Measurements from ENCODE around the gene LRRC74A.

LRRC74A gene

DNA sequence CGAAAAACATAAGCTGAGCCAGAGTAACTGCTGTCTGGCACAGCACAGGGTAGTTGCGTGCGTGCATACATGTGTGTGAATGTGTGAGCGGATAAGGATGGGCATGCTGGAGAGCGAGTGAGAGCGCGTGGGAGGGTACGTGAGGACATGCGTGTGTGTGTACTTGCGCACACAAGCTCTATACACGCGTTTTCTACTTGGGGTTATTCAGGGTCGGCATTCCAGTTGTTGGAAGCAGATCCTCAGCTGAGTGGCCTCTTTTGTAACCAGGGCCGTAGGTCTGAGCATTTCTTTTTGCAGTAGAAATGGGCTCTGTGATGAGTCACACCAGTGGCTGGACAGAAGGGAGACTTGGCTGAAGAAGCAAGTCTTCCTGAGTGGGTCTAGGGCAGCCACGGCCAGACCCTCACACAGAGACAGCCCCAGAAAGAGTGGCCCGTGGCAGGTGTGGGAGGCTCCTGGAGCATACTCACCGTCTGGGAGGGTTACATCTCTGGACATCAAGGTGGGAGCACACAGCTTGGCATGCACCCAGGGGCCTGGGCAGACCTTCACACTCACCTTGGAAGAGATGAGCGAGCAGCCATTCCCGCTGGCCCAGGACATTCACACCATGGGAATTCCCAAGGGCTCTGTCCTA, 78.0 kb downstream of the LRRC74A start:
- H3K27ac ChIP-seq: no peak overlapping the region
- no peak overlapping the region for H2AFZ ChIP-seq
- no peaks in the 10 kb centered on the region for H3K36me3 ChIP-seq (ENCODE audit: control insufficient read depth, insufficient read depth, low read length)
- H3K9ac ChIP-seq: no peak overlapping the region
- H3K4me3 ChIP-seq (ENCODE audit: low read depth, low read length): no peak overlapping the region
- H3K4me1 ChIP-seq: no peaks in the 10 kb centered on the region
- no peak for TF ChIP-seq CTCF (IDR thresholded peaks at IDR 0.05)
- H3K79me2 ChIP-seq: no peaks in the 10 kb centered on the region
- H3K27me3 ChIP-seq (ENCODE audit: control insufficient read depth, insufficient read depth, low read length): no peaks in the 10 kb centered on the region
- H3K9me3 ChIP-seq (ENCODE audit: control insufficient read depth, low read length): no peaks in the 10 kb centered on the region
- no peak overlapping the region for H3K4me2 ChIP-seq (ENCODE audit: low read length)

DNA sequence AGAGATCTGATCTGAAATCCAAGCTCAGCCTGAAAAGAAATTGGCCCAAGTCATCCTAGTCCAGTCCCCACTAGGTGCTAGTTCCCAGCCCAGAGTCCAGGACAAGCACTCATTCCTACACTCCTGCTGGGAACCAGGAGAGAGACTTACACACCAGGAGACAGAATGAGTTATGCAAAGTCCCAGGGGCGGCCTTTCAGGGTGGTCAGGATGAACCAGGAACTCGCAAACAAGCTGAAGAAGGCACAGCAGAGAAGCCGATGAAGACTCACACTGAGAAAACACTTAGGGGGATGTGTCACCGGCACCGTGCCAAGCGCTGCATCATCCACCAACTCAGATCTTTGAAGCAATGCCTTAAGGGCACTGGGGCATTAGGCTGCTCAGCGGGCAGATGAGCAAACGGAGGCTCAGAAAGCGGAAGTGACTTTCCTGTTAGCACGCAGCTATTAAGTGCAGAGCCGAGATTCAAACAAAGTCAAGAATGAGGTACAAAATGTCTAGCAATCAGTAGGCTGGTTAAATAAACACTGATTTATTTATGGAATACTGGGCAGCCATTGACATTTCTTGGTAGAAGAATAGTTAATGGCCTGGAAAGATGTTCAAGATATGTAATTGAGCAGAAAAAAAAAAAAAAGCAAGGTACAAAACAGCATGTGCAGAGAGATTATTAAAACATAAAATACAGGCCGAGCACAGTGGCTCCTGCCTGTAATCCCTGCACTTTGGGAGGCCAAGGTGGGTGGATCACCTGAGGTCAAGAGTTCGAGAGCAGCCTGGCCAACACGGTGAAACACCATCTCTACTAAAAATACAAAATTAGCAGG, 78.7 kb downstream of the LRRC74A start:
- no peaks in the 10 kb centered on the region for H3K79me2 ChIP-seq
- H3K36me3 ChIP-seq (ENCODE audit: control insufficient read depth, insufficient read depth, low read length): no peaks in the 10 kb centered on the region
- H3K4me3 ChIP-seq (ENCODE audit: low read depth, low read length): no peak overlapping the region
- no peaks in the 10 kb centered on the region for H3K4me1 ChIP-seq
- no peak for TF ChIP-seq CTCF (IDR thresholded peaks at IDR 0.05)
- no peak overlapping the region for H3K9ac ChIP-seq
- H3K4me2 ChIP-seq (ENCODE audit: low read length): peak overlapping the region; percentile 37
- no peak overlapping the region for H3K27ac ChIP-seq
- no peaks in the 10 kb centered on the region for H3K27me3 ChIP-seq (ENCODE audit: control insufficient read depth, insufficient read depth, low read length)
- no peaks in the 10 kb centered on the region for H3K9me3 ChIP-seq (ENCODE audit: control insufficient read depth, low read length)
- H2AFZ ChIP-seq: peak overlapping the region; percentile 40

DNA sequence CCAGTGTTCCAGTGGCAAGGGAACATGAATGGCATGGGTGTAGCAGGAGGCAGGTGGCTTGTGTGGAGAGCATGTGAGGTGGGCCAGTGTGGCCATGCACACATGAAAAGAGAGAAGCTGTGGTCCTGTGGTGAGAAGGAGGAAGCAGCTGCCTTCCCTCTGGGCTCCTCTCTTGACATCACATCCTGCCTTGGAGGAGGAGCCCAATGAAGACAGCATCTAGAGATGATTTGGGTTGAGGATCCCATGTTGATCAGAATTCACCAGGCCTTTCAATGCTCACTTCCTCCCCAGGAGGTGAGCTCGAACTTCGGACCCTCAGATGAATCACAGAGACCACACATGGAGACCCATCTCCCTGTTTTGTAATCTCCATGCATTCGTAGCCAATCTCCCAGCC, 82.6 kb downstream of the LRRC74A start:
- no peak overlapping the region for H3K27ac ChIP-seq
- no peak overlapping the region for H2AFZ ChIP-seq

DNA sequence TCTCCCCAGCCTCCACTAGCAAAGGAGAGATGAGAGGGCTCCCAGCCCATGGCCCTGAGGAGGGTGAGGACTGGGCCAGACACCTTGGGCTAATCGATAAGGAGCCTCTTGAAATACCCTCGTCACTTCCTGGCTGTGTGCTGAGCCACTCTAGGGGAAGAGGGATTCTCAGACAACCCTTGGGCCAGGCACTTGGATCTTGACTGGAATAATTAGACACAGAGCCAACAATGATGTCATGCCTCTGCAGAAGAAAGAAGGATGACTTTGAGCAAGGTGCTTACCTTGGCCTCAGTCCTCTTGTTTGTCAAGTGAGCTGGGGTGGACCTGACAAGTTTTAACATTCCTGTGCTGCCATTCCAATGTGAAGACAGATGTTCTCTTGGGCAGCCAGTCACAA, 83.1 kb downstream of the LRRC74A start:
- no peak for TF ChIP-seq CTCF (IDR thresholded peaks at IDR 0.05)
- H3K79me2 ChIP-seq: no peaks in the 10 kb centered on the region
- no peaks in the 10 kb centered on the region for H3K27me3 ChIP-seq (ENCODE audit: control insufficient read depth, insufficient read depth, low read length)

More for the DNA sequence above, 82.6 kb downstream of the LRRC74A start:
- Histone ChIP-seq H3K27me3 (ENCODE audit: control insufficient read depth, insufficient read depth, low read length) (no peaks in the 10 kb centered on the region), H3K4me3 (ENCODE audit: low read depth, low read length) (no peak overlapping the region), H3K9me3 (ENCODE audit: control insufficient read depth, low read length) (no peaks in the 10 kb centered on the region), H3K4me2 (ENCODE audit: low read length) (no peak overlapping the region), H3K79me2 (no peaks in the 10 kb centered on the region), H3K9ac (no peak overlapping the region), H3K36me3 (ENCODE audit: control insufficient read depth, insufficient read depth, low read length) (no peaks in the 10 kb centered on the region), H3K4me1 (peaks cover 9% of the 10 kb centered on the region)
- no peak for TF ChIP-seq CTCF (IDR thresholded peaks at IDR 0.05)

More for the DNA sequence above, 83.1 kb downstream of the LRRC74A start:
- Histone ChIP-seq H3K27ac (no peak overlapping the region), H3K4me1 (peaks cover 13% of the 10 kb centered on the region), H3K9ac (no peak overlapping the region), H3K4me3 (ENCODE audit: low read depth, low read length) (no peak overlapping the region), H3K9me3 (ENCODE audit: control insufficient read depth, low read length) (no peaks in the 10 kb centered on the region), H3K4me2 (ENCODE audit: low read length) (no peak overlapping the region), H2AFZ (no peak overlapping the region), H3K36me3 (ENCODE audit: control insufficient read depth, insufficient read depth, low read length) (no peaks in the 10 kb centered on the region)
